ENCODE measurements around the gene DIP2A. TPM values are rescaled to one million over a fixed set of nuclear protein-coding genes. Genes with fewer than 3 reads are reported as not detected.

Gene DIP2A
- total and polyA plus RNA-seq, 2 of the 13 experiments (the other 11 are each of a cell fraction or from before 2014, with no cell fraction given): 18.5 to 37.6 TPM

DNA sequence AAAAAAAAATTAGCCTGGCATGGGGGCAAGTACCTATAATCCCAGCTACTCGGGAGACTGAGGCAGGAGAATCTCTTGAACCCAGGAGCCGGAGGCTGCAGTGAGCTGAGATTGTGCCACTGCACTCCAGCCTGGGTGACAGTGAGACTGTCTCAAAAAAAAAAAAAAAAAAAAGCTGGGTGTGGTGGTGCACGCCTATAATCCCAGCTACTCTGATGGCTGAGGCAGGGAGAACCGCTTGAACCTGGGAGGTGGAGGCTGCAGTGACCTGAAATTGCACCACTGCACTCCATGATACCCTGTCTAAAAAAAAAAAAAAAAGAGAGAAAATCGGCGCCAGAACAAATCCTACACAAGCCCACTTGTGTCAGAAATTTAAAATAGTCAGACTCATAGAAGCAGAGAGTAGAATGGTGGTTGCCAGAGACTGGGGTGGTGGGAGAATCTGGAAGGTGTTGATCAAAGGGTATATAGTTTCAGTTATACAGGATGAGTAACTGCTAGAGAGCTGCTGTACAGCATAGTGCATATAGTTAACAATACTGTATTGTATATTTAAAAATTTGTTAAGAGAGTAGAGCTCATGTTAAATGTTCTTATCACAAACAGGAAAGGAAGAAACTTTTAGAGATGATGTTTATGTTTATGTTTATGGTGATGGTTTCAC lies 9.6 kb downstream of the DIP2A start (continued):
- TF ChIP-seq, protein P1, sequence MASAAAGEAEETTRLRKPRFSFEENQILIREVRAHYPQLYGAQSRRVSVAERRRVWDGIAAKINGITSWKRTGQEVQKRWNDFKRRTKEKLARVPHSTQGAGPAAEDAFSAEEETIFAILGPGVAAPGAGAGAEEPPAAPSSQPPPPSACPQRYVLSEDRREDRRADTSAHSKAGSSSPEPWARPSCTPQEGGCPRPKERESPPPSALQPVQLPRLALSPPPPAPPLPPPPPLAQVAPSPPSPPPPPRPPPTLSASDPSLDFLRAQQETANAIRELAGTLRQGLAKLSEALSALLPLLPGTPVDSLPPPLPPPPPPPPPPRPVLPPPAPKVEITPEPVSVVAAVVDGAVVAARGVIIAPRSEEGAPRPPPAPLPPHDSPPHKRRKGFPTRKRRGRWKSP (CRISPR knock-in tag; IDR thresholded peaks at IDR 0.05): no peak
- no peak for TF ChIP-seq ZBTB8A (CRISPR knock-in tag; IDR thresholded peaks at IDR 0.05; ENCODE audit: borderline replicate concordance, low read depth)
- TF ChIP-seq, protein P2, sequence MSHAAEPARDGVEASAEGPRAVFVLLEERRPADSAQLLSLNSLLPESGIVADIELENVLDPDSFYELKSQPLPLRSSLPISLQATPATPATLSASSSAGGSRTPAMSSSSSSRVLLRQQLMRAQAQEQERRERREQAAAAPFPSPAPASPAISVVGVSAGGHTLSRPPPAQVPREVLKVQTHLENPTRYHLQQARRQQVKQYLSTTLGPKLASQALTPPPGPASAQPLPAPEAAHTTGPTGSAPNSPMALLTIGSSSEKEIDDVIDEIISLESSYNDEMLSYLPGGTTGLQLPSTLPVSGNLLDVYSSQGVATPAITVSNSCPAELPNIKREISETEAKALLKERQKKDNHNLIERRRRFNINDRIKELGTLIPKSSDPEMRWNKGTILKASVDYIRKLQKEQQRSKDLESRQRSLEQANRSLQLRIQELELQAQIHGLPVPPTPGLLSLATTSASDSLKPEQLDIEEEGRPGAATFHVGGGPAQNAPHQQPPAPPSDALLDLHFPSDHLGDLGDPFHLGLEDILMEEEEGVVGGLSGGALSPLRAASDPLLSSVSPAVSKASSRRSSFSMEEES (CRISPR knock-in tag; IDR thresholded peaks at IDR 0.05): no peak

DNA sequence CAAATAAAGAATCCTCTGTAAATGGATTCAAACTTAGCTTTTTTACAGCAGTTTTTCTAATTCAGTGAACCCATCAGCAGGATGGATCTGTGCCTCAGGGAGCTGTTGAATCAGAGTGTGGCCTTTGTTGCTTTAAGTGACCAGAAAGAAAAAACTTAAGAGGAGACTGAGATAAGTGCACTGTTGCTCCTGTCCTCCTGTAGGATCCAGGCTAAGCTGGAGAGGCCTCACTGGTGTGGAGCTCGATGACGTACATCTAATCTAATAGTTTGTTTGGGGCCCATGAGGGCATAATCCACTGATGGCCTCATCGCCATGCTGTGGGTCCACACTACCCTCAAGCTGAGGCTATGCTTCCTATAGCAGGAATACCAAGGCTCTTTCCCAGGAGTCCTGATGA lies 10.6 kb downstream of the DIP2A start:
- H3K4me3 ChIP-seq (replicated peaks in 1 of 3; ENCODE audit: insufficient read depth in 1 of 3, low read depth in 2 of 3, low read length in 3 of 3): no peak overlapping the region
- no peaks in the 10 kb centered on the region for H4K20me1 ChIP-seq (ENCODE audit: insufficient read depth, low read length)
- WGBS (ENCODE audit: low lambda C conversion rate): 90% methylated on average over 3 of the region's 3 CpGs
- DNase-seq (ENCODE audit: low spot score): no peak
- H3K4me2 ChIP-seq (ENCODE audit: low read depth, low read length): no peak overlapping the region
- no peaks in the 10 kb centered on the region for H3K9me3 ChIP-seq (ENCODE audit: low read length)
- peaks cover 8% of the 10 kb centered on the region for H3K79me2 ChIP-seq (ENCODE audit: insufficient read depth, low read length)
- in situ Hi-C loops (cut with HindIII; ENCODE audit: extremely low pct_ligation_motif_present, low pct_unique_long_range_greater_than_20kb): no loop called here
- H3K9ac ChIP-seq (ENCODE audit: insufficient read depth, low read depth, low read length): no peak overlapping the region
- no peak for FAIRE-seq
- H3K27me3 ChIP-seq (ENCODE audit: control insufficient read depth in 1 of 2, insufficient read depth in 2 of 2, low read length in 2 of 2): no peaks in the 10 kb centered on the region; a peak in 1 of 5 replicates
- POLR2A ChIA-PET: no interaction called here
- no peak for ATAC-seq
- peaks cover 10% of the 10 kb centered on the region for H3K4me1 ChIP-seq (ENCODE audit: insufficient read depth, low read length)
- H3K36me3 ChIP-seq (replicated peaks in 1 of 2; ENCODE audit: control insufficient read depth in 1 of 2, insufficient read depth in 2 of 2, low read length in 2 of 2): peaks cover 2 to 11% of the 10 kb centered on the region in 2 experiments; a peak in 1 of 5 replicates
- TF ChIP-seq ZNF598 (CRISPR knock-in tag; IDR thresholded peaks at IDR 0.05; ENCODE audit: borderline replicate concordance) (no peak), NR2F6 (IDR thresholded peaks at IDR 0.05) (no peak), NR2F6 (CRISPR knock-in tag; IDR thresholded peaks at IDR 0.05) (no peak), YEATS4 (CRISPR knock-in tag; IDR thresholded peaks at IDR 0.05; ENCODE audit: borderline replicate concordance) (no peak), ZNF75D (CRISPR knock-in tag; IDR thresholded peaks at IDR 0.05; ENCODE audit: borderline replicate concordance) (no peak), RARG (CRISPR knock-in tag; IDR thresholded peaks at IDR 0.05; ENCODE audit: low read depth) (no peak), DR1 (CRISPR knock-in tag; IDR thresholded peaks at IDR 0.05) (no peak), ZNF713 (CRISPR knock-in tag; IDR thresholded peaks at IDR 0.05) (no peak)
- TF ChIP-seq, protein P3, sequence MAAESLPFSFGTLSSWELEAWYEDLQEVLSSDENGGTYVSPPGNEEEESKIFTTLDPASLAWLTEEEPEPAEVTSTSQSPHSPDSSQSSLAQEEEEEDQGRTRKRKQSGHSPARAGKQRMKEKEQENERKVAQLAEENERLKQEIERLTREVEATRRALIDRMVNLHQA (CRISPR knock-in tag; IDR thresholded peaks at IDR 0.05): no peak
- TF ChIP-seq, protein P4, sequence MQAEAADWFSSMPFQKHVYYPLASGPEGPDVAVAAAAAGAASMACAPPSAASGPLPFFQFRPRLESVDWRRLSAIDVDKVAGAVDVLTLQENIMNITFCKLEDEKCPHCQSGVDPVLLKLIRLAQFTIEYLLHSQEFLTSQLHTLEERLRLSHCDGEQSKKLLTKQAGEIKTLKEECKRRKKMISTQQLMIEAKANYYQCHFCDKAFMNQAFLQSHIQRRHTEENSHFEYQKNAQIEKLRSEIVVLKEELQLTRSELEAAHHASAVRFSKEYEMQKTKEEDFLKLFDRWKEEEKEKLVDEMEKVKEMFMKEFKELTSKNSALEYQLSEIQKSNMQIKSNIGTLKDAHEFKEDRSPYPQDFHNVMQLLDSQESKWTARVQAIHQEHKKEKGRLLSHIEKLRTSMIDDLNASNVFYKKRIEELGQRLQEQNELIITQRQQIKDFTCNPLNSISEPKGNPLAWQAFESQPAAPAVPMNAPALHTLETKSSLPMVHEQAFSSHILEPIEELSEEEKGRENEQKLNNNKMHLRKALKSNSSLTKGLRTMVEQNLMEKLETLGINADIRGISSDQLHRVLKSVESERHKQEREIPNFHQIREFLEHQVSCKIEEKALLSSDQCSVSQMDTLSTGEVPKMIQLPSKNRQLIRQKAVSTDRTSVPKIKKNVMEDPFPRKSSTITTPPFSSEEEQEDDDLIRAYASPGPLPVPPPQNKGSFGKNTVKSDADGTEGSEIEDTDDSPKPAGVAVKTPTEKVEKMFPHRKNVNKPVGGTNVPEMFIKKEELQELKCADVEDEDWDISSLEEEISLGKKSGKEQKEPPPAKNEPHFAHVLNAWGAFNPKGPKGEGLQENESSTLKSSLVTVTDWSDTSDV (CRISPR knock-in tag; IDR thresholded peaks at IDR 0.05): no peak
- TF ChIP-seq, protein P5, sequence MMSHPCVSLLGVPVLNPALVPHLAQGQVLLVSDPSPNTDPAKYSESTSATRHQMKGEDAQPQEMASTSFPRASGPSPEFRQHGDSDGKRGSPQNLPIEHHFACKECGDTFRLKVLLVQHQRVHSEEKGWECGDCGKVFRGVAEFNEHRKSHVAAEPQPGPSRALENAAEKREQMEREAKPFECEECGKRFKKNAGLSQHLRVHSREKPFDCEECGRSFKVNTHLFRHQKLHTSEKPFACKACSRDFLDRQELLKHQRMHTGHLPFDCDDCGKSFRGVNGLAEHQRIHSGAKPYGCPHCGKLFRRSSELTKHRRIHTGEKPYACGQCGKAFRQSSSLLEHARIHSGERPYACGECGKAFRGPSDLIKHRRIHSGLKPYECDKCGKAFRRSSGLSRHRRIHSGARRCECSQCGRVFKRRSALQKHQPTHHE (CRISPR knock-in tag; IDR thresholded peaks at IDR 0.05; ENCODE audit: borderline replicate concordance): no peak
- H2AFZ ChIP-seq (ENCODE audit: low read length): no peak overlapping the region
- H3K27ac ChIP-seq (ENCODE audit: extremely low read length, insufficient read depth, low read length): no peak overlapping the region
- intact Hi-C loops (cut with micrococcal nuclease; ENCODE audit: unreplicated experiment): no loop called here
- CTCF ChIA-PET (ENCODE audit: low intra/inter-chr PET ratio, low total read pairs): no interaction called here
- no TSS peak for BruUV-seq (replicated peaks)

All from HepG2 (cell line).